Epithelial cell of prostate (primary cell): ENCODE results near the gene PRODH2.
"Not testable (repeated sequence)": the region's sequence is repeated elsewhere in the genome, so short reads cannot be mapped to it uniquely, and the experiment has no call there.

Experiments
- DNase-seq: peaks from one replicate; pipeline ENCODE4 v3.0.0-alpha.2; 2011; ENCODE audit warnings: low read depth, low spot score
- H3K27ac ChIP-seq: fragments of 450-650 bp; 2 replicates; pipeline ENCODE4 v1.5.1; 2017; ENCODE audit warnings: mild to moderate bottlenecking

The PRODH2 gene

GRCh38 chr19:35844482-35845214 is 32.0 kb upstream of the PRODH2 start:
- DNase-seq: no peak
- no peak overlapping the region for H3K27ac ChIP-seq

- DNase-seq: no peak
- H3K27ac ChIP-seq: no peak overlapping the region
These were observed 31.2 kb upstream of the PRODH2 start for GRCh38 chr19:35843676-35844481.

DNA sequence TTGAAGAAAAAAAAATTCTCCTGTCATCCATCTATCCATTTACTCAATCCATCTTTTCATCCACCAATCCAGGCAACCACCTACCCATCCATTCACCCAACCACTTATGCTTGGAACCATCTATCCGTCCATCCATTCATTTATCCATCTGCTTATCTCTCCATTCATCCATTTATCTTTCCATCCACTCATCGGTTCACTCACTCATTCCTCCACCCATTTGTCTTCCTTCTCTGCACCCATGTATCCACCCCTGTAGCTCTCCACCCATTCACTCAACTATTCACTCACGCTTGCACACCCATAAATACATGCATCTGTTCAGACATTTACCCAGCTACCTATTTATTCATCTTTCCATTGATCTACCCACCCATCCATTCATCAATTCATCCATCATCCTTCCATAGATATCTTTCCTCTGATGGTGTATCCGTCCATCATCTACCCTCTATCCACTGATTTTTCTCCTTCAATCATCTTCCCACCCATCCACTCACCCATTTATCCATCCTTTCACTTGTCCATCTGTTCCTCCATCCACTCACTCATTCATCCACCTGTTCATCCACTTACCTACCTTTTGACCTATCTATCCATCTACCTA is 30.1 kb upstream of the PRODH2 start:
- no peak overlapping the region for H3K27ac ChIP-seq
- DNase-seq: no peak

- DNase-seq: no peak
- no peak overlapping the region for H3K27ac ChIP-seq
These were observed 29.4 kb upstream of the PRODH2 start for GRCh38 chr19:35841961-35842595.

GRCh38 chr19:35836096-35836495 is 23.5 kb upstream of the PRODH2 start:
- H3K27ac ChIP-seq, DNase-seq: not testable (repeated sequence)

GRCh38 chr19:35833972-35834371 is 21.3 kb upstream of the PRODH2 start:
- DNase-seq: no peak
- H3K27ac ChIP-seq: no peak overlapping the region

- no peak for DNase-seq
- H3K27ac ChIP-seq: no peak overlapping the region
These were observed 19.4 kb upstream of the PRODH2 start for GRCh38 chr19:35832054-35832453.

DNA sequence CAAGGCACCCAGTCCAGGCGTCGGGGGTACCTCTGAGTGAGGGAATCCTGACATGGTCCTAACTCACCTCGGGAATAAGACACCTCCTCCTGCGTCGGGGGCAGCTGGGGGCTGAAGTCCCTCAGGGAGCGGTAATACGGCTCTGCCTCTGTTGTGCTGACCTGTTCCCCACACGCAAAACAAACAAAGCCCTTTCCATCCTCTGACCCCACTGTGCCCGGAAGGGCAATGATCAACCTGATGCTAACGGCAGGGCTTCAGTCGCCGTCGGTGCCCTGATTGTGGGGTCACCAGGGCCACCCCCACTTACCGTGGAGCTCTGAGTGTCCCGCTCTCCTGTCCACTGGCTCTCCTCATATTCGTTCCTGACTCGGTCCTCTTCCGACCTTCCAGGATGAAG is 18.3 kb upstream of the PRODH2 start:
- DNase-seq: no peak
- H3K27ac ChIP-seq: no peak overlapping the region

DNA sequence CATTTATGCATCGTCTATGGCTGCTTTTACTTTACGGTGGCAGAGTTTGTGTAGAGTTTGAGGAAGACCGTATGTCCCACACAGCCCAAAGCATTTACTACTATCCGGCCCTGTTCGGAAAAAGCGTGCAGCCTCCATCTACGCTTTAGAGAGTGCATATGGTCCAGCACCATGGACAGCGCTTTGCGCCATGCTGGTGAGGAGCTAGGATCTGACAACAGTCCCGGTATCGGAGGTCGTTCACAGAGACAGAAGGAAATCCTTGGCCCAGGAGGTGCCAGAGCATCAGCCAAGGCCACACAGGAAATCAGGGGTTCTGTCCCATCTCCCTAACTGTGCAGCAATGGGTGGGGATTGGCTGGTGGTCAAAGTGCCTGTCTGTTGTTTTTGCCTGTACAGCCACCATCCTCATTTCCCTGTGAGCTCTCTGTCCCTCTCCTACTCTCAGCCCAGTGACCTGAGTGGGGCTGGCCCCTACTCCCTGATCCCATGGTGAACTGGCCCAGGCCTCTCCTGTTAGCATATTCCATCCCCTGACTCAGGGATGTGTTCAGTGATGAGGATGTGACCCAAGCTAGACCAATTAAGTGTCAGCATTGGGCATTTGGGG is 16.2 kb upstream of the PRODH2 start:
- DNase-seq: no peak

GRCh38 chr19:35824150-35824549 is 11.5 kb upstream of the PRODH2 start:
- no peak overlapping the region for H3K27ac ChIP-seq
- DNase-seq: no peak

More for the DNA sequence above, 16.2 kb upstream of the PRODH2 start:
- H3K27ac ChIP-seq: no peak overlapping the region

GRCh38 chr19:35822579-35822978 is 9.9 kb upstream of the PRODH2 start:
- no peak overlapping the region for H3K27ac ChIP-seq
- no peak for DNase-seq

- H3K27ac ChIP-seq: no peak overlapping the region
- no peak for DNase-seq
These were observed 5.8 kb upstream of the PRODH2 start for GRCh38 chr19:35818445-35818844.

GRCh38 chr19:35816846-35817245 is 4.2 kb upstream of the PRODH2 start:
- no peak for DNase-seq
- no peak overlapping the region for H3K27ac ChIP-seq

GRCh38 chr19:35816262-35816661 is 3.6 kb upstream of the PRODH2 start:
- DNase-seq: no peak
- no peak overlapping the region for H3K27ac ChIP-seq

DNA sequence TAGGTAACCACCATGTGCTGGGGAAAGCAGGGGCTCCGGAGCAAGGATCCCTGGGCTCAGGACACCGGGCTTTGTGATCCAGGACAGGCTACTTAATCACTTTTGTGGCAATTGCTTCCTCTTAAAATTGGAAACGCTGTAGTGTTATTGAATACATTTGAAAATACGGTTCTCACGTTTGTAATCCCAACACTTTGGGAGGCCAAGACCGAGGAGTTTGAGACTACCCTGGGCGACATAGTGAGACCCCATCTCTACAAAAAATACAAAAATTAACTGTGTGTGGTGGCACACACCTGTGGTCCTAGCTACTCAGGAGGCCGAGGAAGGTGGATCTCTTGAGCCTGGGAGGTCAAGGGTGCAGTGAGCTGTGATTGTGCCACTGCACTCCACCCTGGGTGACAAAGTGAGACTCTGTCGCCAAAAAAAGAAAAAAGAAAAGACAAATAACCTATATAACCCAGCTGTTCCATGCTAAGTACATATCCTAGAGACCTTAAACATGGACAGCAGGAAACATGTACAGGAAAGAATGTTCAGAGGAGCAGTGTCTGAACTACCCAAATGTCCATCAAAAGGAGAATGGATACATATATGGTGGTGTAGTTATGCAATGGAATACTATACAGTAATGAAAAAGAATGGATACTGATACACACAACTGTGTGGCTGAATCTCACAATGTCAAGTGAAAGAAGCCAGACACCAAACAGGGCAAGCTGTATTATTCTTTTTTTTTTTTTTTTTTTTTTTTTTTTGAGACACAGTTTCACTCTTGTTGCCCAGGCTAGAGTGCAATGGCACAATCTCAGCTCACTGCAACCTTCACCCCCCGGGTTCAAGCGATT is 622 bp upstream of the PRODH2 start:
- DNase-seq: no peak
- H3K27ac ChIP-seq: no peak overlapping the region

GRCh38 chr19:35811317-35812219 is 1.1 kb downstream of the PRODH2 start:
- no peak for DNase-seq
- no peak overlapping the region for H3K27ac ChIP-seq

DNA sequence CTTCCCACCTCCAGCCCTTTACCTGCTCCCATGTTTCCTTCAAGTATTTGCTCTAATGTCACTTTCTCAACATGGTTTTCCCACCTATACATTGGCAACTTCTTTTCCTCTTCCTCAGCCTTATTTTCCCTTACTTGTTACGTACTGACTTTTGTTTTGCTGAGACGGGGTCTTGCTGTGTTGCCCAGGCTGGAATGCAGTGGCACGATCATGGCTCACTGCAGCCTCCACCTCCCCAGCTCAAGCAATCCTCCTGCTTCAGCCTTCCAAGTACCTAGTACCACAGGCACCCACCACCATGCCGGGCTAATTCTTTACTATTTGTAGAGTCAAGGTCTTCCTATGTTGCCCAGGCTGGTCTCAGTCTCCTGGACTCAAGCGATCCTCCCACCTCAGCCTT is 5.0 kb downstream of the PRODH2 start:
- H3K27ac ChIP-seq: no peak overlapping the region
- DNase-seq: no peak

- DNase-seq: no peak
- no peak overlapping the region for H3K27ac ChIP-seq
These were observed 6.0 kb downstream of the PRODH2 start for GRCh38 chr19:35806597-35806996.
